NT2/D1 (cell line): ENCODE measurements around the gene KYNU.

Experiments used
- DNase-seq: peaks from one replicate; pipeline ENCODE4 v3.0.0-alpha.2; 2011; ENCODE audit warnings: low read depth, low spot score
- H3K27me3 ChIP-seq: 2 replicates; pipeline ENCODE4 v1.6.0; 2011; ENCODE audit warnings: mild to moderate bottlenecking; ENCODE audit not compliant: insufficient read length, insufficient read depth
- H3K36me3 ChIP-seq: 2 replicates; pipeline ENCODE4 v1.6.1; 2011; ENCODE audit warnings: mild to moderate bottlenecking, low read length, mixed read lengths; ENCODE audit not compliant: insufficient read depth, insufficient read length
- H3K4me1 ChIP-seq: 2 replicates; pipeline ENCODE4 v1.5.1; 2011; ENCODE audit not compliant: insufficient read depth, insufficient read length
- H3K4me3 ChIP-seq: 2 replicates; pipeline ENCODE4 v1.5.1; 2011; ENCODE audit warnings: low read depth; ENCODE audit not compliant: insufficient read length
- H3K9ac ChIP-seq: 2 replicates; pipeline ENCODE4 v1.6.0; 2011; ENCODE audit warnings: low read depth; ENCODE audit not compliant: insufficient read length
- H3K9me3 ChIP-seq: 2 replicates; pipeline ENCODE4 v1.5.1; 2011; ENCODE audit warnings: mild to moderate bottlenecking, low read length; ENCODE audit not compliant: insufficient read depth
- SUZ12 ChIP-seq: IDR thresholded peaks from 2 replicates; pipeline ENCODE4 v1.6.1; 2011; ENCODE audit not compliant: insufficient read length, insufficient read depth; ENCODE audit errors: extremely low read depth
- YY1 ChIP-seq: IDR thresholded peaks from 2 replicates; pipeline ENCODE4 v1.6.1; 2011; ENCODE audit not compliant: insufficient read length, insufficient read depth
- ZNF274 ChIP-seq: IDR thresholded peaks from 2 replicates; pipeline ENCODE4 v1.6.1; 2011; ENCODE audit warnings: mild to moderate bottlenecking, low read depth, low read length

The KYNU gene

DNA sequence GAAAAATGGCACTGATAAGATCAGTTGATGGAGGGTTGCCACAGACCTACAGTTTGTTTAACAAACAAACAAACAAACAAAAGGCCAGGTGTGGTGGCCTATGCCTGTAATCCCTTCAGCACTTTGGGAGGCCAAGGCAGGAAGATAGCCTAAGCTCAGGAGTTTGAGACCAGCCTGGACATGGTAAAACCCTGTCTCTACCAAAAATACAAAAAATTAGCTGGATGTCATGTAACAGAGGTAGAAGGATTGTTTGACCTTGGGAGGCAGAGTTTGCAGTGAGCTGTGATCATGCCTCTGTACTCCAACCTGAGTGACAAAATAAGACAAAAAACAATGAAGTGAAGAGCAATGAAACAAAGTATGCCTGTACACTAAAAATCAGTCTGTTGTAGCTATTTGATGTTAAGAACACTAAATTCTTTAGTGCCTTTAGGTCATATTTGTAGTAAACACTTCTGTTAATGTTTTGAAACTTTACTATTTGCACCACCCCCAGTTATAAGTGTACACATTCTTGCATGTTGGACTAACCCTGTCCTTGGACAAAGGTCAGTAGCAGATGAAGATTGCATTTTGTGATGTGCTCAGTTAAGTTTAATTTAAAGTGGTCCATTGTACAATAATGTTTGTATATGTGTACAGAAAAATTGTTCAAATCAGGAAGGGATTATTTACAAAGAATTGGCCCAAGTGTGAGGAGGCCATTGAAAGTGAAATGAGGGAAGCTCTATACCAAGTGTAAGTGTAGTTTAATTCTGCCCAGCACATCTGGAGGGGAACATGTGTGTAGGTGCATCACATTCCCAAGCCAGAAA is 73.9 kb downstream of the KYNU start:
- no peak for DNase-seq
- Histone ChIP-seq H3K27me3 (no peaks in the 10 kb centered on the region), H3K4me1 (no peaks in the 10 kb centered on the region), H3K9ac (no peak overlapping the region), H3K9me3 (peaks cover 38% of the 10 kb centered on the region; the same call in 1 of the 2 replicates), H3K4me3 (no peak overlapping the region), H3K36me3 (no peaks in the 10 kb centered on the region)
- no peak for TF ChIP-seq SUZ12

GRCh38 chr2:142952018-142952417 is 74.6 kb downstream of the KYNU start:
- Histone ChIP-seq H3K27me3 (no peaks in the 10 kb centered on the region), H3K9me3 (peaks cover 38% of the 10 kb centered on the region; the same call in 1 of the 2 replicates), H3K4me1 (no peaks in the 10 kb centered on the region), H3K4me3 (no peak overlapping the region), H3K9ac (no peak overlapping the region), H3K36me3 (no peaks in the 10 kb centered on the region)
- TF ChIP-seq ZNF274 (no peak), YY1 (no peak), SUZ12 (no peak)
- DNase-seq = no peak

GRCh38 chr2:142952793-142953494 is 75.5 kb downstream of the KYNU start:
- TF ChIP-seq ZNF274 (no peak), SUZ12 (no peak), YY1 (no peak)
- Histone ChIP-seq H3K4me3 (no peak overlapping the region), H3K27me3 (no peaks in the 10 kb centered on the region), H3K9me3 (peaks cover 33% of the 10 kb centered on the region; the same call in 1 of the 2 replicates), H3K36me3 (no peaks in the 10 kb centered on the region), H3K4me1 (no peaks in the 10 kb centered on the region), H3K9ac (no peak overlapping the region)
- no peak for DNase-seq

GRCh38 chr2:142954493-142954892 is 77.0 kb downstream of the KYNU start:
- H3K4me1 ChIP-seq = no peaks in the 10 kb centered on the region
- TF ChIP-seq SUZ12 (no peak), ZNF274 (no peak), YY1 (no peak)
- H3K9ac ChIP-seq = no peak overlapping the region

GRCh38 chr2:142957144-142957543 is 79.7 kb downstream of the KYNU start:
- H3K27me3 ChIP-seq = no peaks in the 10 kb centered on the region
- H3K4me3 ChIP-seq = no peak overlapping the region
- no peaks in the 10 kb centered on the region for H3K4me1 ChIP-seq
- H3K9me3 ChIP-seq = no peaks in the 10 kb centered on the region
- no peak overlapping the region for H3K9ac ChIP-seq
- TF ChIP-seq YY1 (no peak), ZNF274 (no peak), SUZ12 (no peak)
- no peak for DNase-seq
- H3K36me3 ChIP-seq = no peaks in the 10 kb centered on the region

More at GRCh38 chr2:142954493-142954892, 77.0 kb downstream of the KYNU start:
- no peaks in the 10 kb centered on the region for H3K27me3 ChIP-seq
- H3K9me3 ChIP-seq = peaks cover 18% of the 10 kb centered on the region; the same call in 1 of the 2 replicates
- DNase-seq = no peak
- H3K36me3 ChIP-seq = no peaks in the 10 kb centered on the region
- no peak overlapping the region for H3K4me3 ChIP-seq

GRCh38 chr2:142961202-142961601 is 83.7 kb downstream of the KYNU start:
- Histone ChIP-seq H3K27me3 (no peaks in the 10 kb centered on the region), H3K9ac (no peak overlapping the region), H3K36me3 (no peaks in the 10 kb centered on the region), H3K4me1 (no peaks in the 10 kb centered on the region), H3K9me3 (peaks cover 25% of the 10 kb centered on the region), H3K4me3 (no peak overlapping the region)
- DNase-seq = no peak
- no peak for TF ChIP-seq YY1
- TF ChIP-seq SUZ12 = no peak
- no peak for TF ChIP-seq ZNF274

- TF ChIP-seq SUZ12 = no peak
- TF ChIP-seq YY1 = no peak
- TF ChIP-seq ZNF274 = no peak
- H3K9me3 ChIP-seq = peaks cover 25% of the 10 kb centered on the region
- no peaks in the 10 kb centered on the region for H3K4me1 ChIP-seq
- no peaks in the 10 kb centered on the region for H3K27me3 ChIP-seq
- H3K36me3 ChIP-seq = no peaks in the 10 kb centered on the region
- no peak for DNase-seq
- no peak overlapping the region for H3K4me3 ChIP-seq
- no peak overlapping the region for H3K9ac ChIP-seq
These were observed 88.0 kb downstream of the KYNU start for GRCh38 chr2:142965443-142965842.
